ENCODE data around the gene PAQR8.

Gene PAQR8

DNA sequence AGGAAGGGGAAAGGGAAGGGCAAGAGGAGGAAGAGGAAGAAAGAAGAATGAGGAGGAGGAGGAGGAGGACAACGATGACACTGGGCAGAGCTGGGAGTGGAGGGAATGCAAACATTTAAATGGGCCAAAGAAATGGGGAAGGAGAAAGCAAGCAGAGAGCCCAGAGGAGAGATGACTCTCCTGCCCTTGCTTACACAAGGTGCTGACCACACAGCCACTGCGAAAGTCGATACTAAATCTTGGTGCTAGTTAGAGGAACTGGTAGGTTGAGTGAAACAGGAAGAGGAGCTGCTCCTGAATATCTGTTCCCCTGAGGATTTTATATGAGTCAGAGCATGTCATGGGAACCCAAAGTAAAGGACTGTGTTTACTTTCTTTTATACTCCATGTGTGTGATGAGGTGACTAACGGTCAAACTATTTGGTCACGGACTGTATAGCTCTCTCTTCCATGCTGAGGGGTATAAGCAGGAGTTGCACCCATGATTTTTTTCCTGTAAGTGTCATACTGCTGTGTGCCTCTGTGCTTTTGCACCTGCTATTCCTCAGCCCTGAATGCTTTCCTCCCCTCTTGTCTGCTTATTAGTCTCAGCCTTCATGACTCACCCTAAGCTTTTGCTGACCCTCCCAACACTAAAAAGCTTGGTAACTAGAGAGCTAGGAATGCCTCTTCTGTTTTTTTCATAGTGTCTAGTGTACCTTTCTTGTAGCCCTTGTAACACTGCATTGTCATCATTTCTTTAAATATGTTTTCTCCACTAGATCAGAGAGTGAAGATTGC lies 9.5 kb upstream of the PAQR8 start:
- no peaks in the 10 kb centered on the region for H3K9me3 ChIP-seq (ENCODE audit: insufficient read depth, low read length)
- TF ChIP-seq, protein P1, sequence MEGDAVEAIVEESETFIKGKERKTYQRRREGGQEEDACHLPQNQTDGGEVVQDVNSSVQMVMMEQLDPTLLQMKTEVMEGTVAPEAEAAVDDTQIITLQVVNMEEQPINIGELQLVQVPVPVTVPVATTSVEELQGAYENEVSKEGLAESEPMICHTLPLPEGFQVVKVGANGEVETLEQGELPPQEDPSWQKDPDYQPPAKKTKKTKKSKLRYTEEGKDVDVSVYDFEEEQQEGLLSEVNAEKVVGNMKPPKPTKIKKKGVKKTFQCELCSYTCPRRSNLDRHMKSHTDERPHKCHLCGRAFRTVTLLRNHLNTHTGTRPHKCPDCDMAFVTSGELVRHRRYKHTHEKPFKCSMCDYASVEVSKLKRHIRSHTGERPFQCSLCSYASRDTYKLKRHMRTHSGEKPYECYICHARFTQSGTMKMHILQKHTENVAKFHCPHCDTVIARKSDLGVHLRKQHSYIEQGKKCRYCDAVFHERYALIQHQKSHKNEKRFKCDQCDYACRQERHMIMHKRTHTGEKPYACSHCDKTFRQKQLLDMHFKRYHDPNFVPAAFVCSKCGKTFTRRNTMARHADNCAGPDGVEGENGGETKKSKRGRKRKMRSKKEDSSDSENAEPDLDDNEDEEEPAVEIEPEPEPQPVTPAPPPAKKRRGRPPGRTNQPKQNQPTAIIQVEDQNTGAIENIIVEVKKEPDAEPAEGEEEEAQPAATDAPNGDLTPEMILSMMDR (IDR thresholded peaks at IDR 0.05; ENCODE audit: insufficient read depth, low read length, poor library complexity, severe bottlenecking) = no peak
- no peak for TF ChIP-seq EZH2phosphoT487 (conservative IDR thresholded peaks at IDR 0.05; ENCODE audit: low read length)
- no peak overlapping the region for H3K9ac ChIP-seq (ENCODE audit: low read length)
- no peak overlapping the region for H3K4me2 ChIP-seq (ENCODE audit: low read depth, low read length, poor library complexity, severe bottlenecking)
- no peaks in the 10 kb centered on the region for H4K20me1 ChIP-seq (ENCODE audit: low read depth, low read length)
- H3K27me3 ChIP-seq (ENCODE audit: low read length) = no peaks in the 10 kb centered on the region
- no peak overlapping the region for H3K27ac ChIP-seq (ENCODE audit: low read depth, low read length)
- no peaks in the 10 kb centered on the region for H3K79me2 ChIP-seq (ENCODE audit: insufficient read depth, low read length)
- no peaks in the 10 kb centered on the region for H3K9me2 ChIP-seq (replicated peaks; ENCODE audit: insufficient read depth, low read length)
- H3F3A ChIP-seq (ENCODE audit: insufficient read depth) = peaks cover 7% of the 10 kb centered on the region; the same call in 1 of the 2 replicates
- no peak overlapping the region for H3K4me3 ChIP-seq (ENCODE audit: insufficient read depth, low read length, poor library complexity, severe bottlenecking)
- H3K36me3 ChIP-seq (ENCODE audit: low read length) = no peaks in the 10 kb centered on the region
- peak overlapping the region; percentile 0 for H2AFZ ChIP-seq (ENCODE audit: low read depth, low read length, severe bottlenecking)

DNA sequence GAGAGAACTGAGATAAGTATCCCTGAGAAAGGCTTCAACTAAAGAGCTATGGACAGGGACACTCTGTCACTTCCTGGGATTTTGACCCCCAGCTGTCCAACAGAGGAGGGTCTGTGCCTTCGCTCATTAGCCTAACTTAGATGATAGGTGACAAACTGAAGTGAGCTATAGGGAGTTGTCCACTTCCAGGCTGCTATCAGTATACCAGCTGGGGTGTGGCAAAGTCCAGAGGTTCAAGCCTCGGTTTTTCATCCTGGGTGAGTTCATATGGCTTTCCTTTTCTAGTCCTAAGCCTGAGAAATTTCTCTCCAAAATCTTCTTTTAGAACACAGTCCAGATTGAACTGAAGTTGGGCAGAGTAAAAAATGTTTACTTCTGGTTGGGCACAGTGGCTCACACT lies 5.9 kb upstream of the PAQR8 start:
- H3K4me2 ChIP-seq (ENCODE audit: low read depth, low read length, poor library complexity, severe bottlenecking) = no peak overlapping the region
- H3K9me3 ChIP-seq (ENCODE audit: insufficient read depth, low read length) = no peaks in the 10 kb centered on the region
- H3K27me3 ChIP-seq (ENCODE audit: low read length) = no peaks in the 10 kb centered on the region
- peaks cover 8% of the 10 kb centered on the region for H3F3A ChIP-seq (ENCODE audit: insufficient read depth)
- no peak overlapping the region for H2AFZ ChIP-seq (ENCODE audit: low read depth, low read length, severe bottlenecking)
- no peaks in the 10 kb centered on the region for H3K79me2 ChIP-seq (ENCODE audit: insufficient read depth, low read length)
- no peak overlapping the region for H3K27ac ChIP-seq (ENCODE audit: low read depth, low read length)
- H3K36me3 ChIP-seq (ENCODE audit: low read length) = no peaks in the 10 kb centered on the region
- TF ChIP-seq, protein P1 (IDR thresholded peaks at IDR 0.05; ENCODE audit: insufficient read depth, low read length, poor library complexity, severe bottlenecking) = no peak
- no peak for TF ChIP-seq EZH2phosphoT487 (conservative IDR thresholded peaks at IDR 0.05; ENCODE audit: low read length)
- no peak overlapping the region for H3K4me3 ChIP-seq (ENCODE audit: insufficient read depth, low read length, poor library complexity, severe bottlenecking)
- H4K20me1 ChIP-seq (ENCODE audit: low read depth, low read length) = no peaks in the 10 kb centered on the region
- H3K9me2 ChIP-seq (replicated peaks; ENCODE audit: insufficient read depth, low read length) = no peaks in the 10 kb centered on the region
- H3K9ac ChIP-seq (ENCODE audit: low read length) = no peak overlapping the region

DNA sequence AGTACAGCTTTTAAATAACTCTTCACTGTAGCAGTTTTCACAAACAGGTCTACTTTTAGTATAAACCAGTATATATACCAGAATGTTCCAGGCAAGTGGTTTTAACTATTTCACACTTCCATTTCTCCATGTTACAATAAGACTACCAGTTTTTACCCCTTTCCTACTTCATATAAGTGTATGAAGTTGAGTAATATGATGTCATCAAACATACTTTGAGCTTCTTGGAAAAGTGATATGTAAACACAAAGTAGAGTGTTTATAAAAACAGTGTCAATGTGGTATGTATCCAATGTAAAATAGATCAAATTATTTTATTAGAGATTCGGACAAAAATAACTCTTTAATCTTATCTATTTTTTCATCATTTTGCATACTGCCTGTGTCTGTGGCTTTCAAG lies 2.5 kb upstream of the PAQR8 start:
- H3F3A ChIP-seq (ENCODE audit: insufficient read depth) = peaks cover 14% of the 10 kb centered on the region
- H3K4me2 ChIP-seq (ENCODE audit: low read depth, low read length, poor library complexity, severe bottlenecking) = no peak overlapping the region
- H3K9me3 ChIP-seq (ENCODE audit: insufficient read depth, low read length) = no peaks in the 10 kb centered on the region
- H3K36me3 ChIP-seq (ENCODE audit: low read length) = no peaks in the 10 kb centered on the region
- H3K4me3 ChIP-seq (ENCODE audit: insufficient read depth, low read length, poor library complexity, severe bottlenecking) = no peak overlapping the region
- no peaks in the 10 kb centered on the region for H3K27me3 ChIP-seq (ENCODE audit: low read length)
- H2AFZ ChIP-seq (ENCODE audit: low read depth, low read length, severe bottlenecking) = no peak overlapping the region
- TF ChIP-seq EZH2phosphoT487 (conservative IDR thresholded peaks at IDR 0.05; ENCODE audit: low read length) = no peak
- TF ChIP-seq, protein P1 (IDR thresholded peaks at IDR 0.05; ENCODE audit: insufficient read depth, low read length, poor library complexity, severe bottlenecking) = no peak
- H3K27ac ChIP-seq (ENCODE audit: low read depth, low read length) = no peak overlapping the region
- no peak overlapping the region for H3K9ac ChIP-seq (ENCODE audit: low read length)
- peaks cover 23% of the 10 kb centered on the region for H3K79me2 ChIP-seq (ENCODE audit: insufficient read depth, low read length)
- H3K9me2 ChIP-seq (replicated peaks; ENCODE audit: insufficient read depth, low read length) = no peaks in the 10 kb centered on the region
- H4K20me1 ChIP-seq (ENCODE audit: low read depth, low read length) = no peaks in the 10 kb centered on the region
